ENCODE measurements around the gene NR2C2. TPM values are rescaled to one million over a fixed set of nuclear protein-coding genes. Genes with fewer than 3 reads are reported as not detected.
"Not testable (repeated sequence)": the region's sequence is repeated elsewhere in the genome, so short reads cannot be mapped to it uniquely, and the experiment has no call there.

NR2C2 gene
- total RNA-seq, 4 donors from 2014 or later: 55.6 to 84.3 (median 69.1) TPM

DNA sequence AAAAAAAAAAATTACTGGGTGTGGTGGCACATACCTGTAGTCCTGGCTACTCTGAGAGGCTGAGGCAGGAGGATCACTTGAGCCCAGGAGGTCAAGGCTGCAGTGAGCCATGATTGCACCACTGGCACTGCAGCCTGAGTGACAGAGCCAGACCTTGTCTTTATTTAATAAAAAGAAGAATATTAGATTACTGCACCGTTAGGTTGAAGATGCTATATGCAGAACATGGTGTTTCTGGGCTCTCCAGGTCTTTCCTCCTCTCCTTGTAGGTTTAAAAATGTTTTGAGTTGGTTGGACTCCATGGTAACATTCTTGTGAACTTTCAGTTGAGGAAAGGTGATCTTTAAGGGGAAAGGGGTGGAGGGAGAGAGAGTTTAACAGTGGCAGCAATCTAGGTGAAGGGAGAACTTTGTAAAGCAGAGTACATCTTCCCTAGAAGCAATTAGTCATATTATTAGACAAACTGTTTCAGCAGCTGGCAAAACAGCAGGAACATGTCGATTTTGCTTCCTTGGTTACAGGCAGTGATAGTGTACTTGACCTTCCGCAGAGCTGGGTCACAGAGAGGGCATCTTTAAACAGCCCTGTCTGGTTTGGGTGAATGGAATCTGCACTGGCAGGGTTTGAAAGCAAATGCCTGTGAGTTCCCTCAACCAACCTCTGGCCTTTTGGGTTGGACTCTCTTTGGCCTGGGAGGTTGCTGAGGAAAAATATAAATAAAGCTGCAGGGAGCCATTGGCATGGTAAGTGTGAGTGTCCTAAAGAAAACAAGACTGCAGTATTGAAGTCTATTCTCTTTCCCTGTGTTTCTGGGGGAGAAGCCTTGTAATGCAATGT, 42.8 kb downstream of the NR2C2 start:
- TF ChIP-seq POLR2A (IDR thresholded peaks at IDR 0.05): no peak
- TF ChIP-seq, protein P1, sequence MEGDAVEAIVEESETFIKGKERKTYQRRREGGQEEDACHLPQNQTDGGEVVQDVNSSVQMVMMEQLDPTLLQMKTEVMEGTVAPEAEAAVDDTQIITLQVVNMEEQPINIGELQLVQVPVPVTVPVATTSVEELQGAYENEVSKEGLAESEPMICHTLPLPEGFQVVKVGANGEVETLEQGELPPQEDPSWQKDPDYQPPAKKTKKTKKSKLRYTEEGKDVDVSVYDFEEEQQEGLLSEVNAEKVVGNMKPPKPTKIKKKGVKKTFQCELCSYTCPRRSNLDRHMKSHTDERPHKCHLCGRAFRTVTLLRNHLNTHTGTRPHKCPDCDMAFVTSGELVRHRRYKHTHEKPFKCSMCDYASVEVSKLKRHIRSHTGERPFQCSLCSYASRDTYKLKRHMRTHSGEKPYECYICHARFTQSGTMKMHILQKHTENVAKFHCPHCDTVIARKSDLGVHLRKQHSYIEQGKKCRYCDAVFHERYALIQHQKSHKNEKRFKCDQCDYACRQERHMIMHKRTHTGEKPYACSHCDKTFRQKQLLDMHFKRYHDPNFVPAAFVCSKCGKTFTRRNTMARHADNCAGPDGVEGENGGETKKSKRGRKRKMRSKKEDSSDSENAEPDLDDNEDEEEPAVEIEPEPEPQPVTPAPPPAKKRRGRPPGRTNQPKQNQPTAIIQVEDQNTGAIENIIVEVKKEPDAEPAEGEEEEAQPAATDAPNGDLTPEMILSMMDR (IDR thresholded peaks at IDR 0.05): no peak
- Histone ChIP-seq H3K27ac (peak overlapping the region in 1 of 4 donors; percentile 7), H3K36me3 (no peaks in the 10 kb centered on the region), H3K9me3 (no peaks in the 10 kb centered on the region), H3K27me3 (no peaks in the 10 kb centered on the region), H3K4me1 (peaks cover 0 to 19% (median 4%) of the 10 kb centered on the region in 4 donors), H3K4me3 (no peak overlapping the region)
- no peak for DNase-seq

DNA sequence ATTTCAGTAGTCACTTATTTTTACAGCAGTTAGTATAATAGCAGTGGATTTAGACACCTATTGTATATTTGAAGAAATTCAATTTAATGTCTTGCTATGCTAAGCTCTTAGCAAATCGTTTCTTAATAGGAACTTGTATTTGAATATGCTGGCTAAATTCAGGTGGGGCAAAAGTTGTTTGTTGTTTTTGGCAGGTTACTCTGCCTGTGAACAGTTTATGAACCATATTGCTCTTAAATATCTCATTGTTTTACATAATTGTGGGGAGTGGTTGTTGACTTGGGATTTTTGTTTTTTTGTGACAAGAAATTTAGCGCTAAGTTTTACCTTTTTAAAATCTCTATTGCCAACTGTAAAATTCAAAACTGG, 43.4 kb downstream of the NR2C2 start:
- Histone ChIP-seq H3K4me1 (peaks cover 0 to 19% (median 4%) of the 10 kb centered on the region in 4 donors), H3K27me3 (no peaks in the 10 kb centered on the region), H3K9me3 (no peaks in the 10 kb centered on the region), H3K36me3 (no peaks in the 10 kb centered on the region), H3K27ac (no peak overlapping the region), H3K4me3 (no peak overlapping the region)
- no peak for DNase-seq
- TF ChIP-seq POLR2A (IDR thresholded peaks at IDR 0.05): no peak
- TF ChIP-seq, protein P1 (IDR thresholded peaks at IDR 0.05): no peak

DNA sequence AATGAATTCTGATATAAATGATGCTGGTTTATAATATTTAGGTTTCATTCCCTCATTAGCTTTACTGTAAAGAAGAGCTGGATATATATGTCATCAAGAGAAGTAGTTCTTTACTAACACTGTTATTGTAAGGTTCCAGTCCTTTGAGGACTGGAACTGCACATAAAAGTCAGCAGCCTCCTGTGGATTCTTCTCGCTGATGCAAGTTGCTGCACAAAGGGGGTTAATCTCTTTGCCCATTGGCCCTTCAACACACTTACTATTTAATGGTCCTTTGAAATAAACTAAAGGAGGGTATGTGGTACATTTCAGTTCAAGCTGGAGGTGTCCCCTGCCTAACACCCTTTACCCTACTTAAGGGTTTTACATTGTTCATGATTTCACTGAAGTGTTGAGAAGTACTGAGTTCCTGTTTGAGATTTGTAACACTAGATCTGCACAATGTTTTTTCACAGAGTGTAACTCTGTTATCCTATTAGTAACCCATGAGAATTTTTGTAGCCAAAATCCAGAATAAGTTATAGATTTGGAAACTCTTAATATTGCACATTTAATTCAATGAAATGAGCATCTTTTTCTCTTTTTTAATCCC, 43.9 kb downstream of the NR2C2 start:
- DNase-seq: no peak
- no peaks in the 10 kb centered on the region for H3K27me3 ChIP-seq
- TF ChIP-seq POLR2A (IDR thresholded peaks at IDR 0.05): no peak
- TF ChIP-seq, protein P1 (IDR thresholded peaks at IDR 0.05): no peak

DNA sequence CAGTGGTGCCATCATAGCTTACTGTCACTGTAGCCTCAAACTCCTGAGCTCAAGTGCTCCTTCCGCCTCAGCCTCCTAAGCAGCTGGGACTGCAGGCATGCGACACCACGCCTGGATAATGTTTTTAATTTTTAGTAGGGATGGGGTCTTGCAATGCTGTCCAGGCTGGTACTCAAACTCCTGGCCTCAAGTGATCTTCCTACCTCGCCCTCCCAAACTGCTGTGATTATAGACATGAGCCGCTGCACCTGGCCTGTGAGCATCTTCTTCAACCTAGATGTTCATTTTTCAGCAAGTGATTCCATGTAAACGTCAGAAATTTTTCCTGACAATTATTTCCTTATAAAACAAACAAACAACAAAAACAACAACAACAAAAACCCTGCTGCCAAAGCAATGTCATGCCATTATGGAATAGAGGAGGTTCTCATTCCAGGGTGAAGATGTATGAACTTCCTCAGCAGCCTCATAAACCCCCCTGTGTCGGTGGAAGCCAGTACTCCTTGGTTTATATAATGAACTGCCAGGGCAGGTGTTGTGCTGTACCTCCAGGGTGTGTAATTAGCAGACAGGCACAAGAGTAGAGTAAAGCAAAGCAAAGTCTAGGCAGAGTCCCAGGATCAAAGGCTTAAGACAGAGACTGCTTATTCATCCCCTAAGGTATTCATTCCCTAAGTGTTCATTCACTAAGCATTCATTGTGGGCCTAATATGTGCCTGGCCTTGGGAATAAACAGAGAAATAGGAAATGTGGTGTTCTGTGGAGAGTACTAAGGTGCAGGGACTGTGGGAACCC, 44.6 kb downstream of the NR2C2 start:
- Histone ChIP-seq H3K36me3 (no peaks in the 10 kb centered on the region), H3K4me1 (peaks cover 0 to 19% (median 4%) of the 10 kb centered on the region in 4 donors), H3K4me3 (no peak overlapping the region), H3K27ac (no peak overlapping the region), H3K27me3 (no peaks in the 10 kb centered on the region), H3K9me3 (no peaks in the 10 kb centered on the region)
- no peak for DNase-seq
- TF ChIP-seq, protein P1 (IDR thresholded peaks at IDR 0.05): no peak
- no peak for TF ChIP-seq POLR2A (IDR thresholded peaks at IDR 0.05)

More for the DNA sequence above, 43.9 kb downstream of the NR2C2 start:
- H3K4me1 ChIP-seq: peaks cover 0 to 19% (median 4%) of the 10 kb centered on the region in 4 donors
- no peak overlapping the region for H3K27ac ChIP-seq
- no peaks in the 10 kb centered on the region for H3K9me3 ChIP-seq
- H3K4me3 ChIP-seq: no peak overlapping the region
- H3K36me3 ChIP-seq: no peaks in the 10 kb centered on the region

DNA sequence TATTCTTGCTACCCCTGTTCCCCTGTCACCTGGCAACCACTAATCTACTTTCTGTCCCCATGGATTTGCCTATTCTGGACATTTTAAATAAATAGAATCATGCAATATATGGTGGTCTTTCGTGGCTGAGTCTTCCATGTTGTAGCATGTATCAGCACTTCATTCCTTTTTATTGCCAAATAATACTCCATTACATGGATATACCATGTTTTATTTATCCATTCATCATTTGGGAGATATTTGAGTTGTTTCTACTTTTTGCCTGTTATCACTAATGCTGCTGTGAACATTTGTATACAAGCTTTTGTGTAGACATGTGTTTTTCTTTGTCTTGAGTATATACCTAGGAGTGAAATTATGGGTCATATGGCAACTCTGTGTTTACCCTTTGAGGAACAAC, 50.6 kb downstream of the NR2C2 start:
- Histone ChIP-seq H3K36me3 (no peaks in the 10 kb centered on the region), H3K4me1 (no peaks in the 10 kb centered on the region), H3K27me3 (no peaks in the 10 kb centered on the region), H3K4me3 (no peak overlapping the region), H3K27ac (no peak overlapping the region), H3K9me3 (no peaks in the 10 kb centered on the region)
- TF ChIP-seq, protein P1 (IDR thresholded peaks at IDR 0.05): no peak
- TF ChIP-seq POLR2A (IDR thresholded peaks at IDR 0.05): no peak
- DNase-seq: no peak

DNA sequence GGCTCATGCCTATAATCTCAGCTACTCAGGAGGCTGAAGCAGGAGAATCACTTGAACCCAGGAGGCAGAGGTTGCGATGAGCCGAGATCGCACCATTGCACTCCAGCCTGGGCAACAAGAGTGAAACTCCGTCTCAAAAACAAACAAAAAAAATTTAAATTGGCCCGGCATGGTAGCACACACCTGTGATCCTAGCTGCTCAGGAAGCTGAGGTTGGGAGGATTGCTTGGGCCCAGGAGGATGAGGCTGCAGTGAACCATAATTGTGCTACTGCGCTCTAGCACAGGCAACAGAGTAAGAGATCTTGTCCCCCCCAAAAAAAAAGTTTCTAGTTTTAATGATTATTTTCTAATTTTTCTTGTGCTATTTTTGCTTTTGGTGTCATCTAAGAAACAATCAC, 51.8 kb downstream of the NR2C2 start:
- not testable (repeated sequence) for H3K9me3 ChIP-seq, DNase-seq, H3K4me3 ChIP-seq, H3K27ac ChIP-seq, H3K4me1 ChIP-seq, H3K36me3 ChIP-seq, H3K27me3 ChIP-seq
